Peyer's patch (tissue), 4 donors: Measurements from ENCODE around the gene CTAGE8. TPM values are rescaled to one million over a fixed set of nuclear protein-coding genes. Genes with fewer than 3 reads are reported as not detected.
A peak's percentile ranks its signal among the peaks of the same experiment; 100 is the strongest.
"Not testable (repeated sequence)": the region's sequence is repeated elsewhere in the genome, so short reads cannot be mapped to it uniquely, and the experiment has no call there.

Experiments used
- DNase-seq, 3 donors: peaks; one replicate each; pipeline ENCODE4 v3.0.0-alpha.2; 2017 to 2019
- H3K27ac ChIP-seq, 4 donors: fragments of 200-600 bp; sonication (generic); one replicate each; pipeline ENCODE4 v1.5.1; 2016 to 2019
- H3K27me3 ChIP-seq, 2 donors: fragments of 200-600 bp; sonication (generic); one replicate each; pipeline ENCODE4 v1.5.1; 2019
- H3K36me3 ChIP-seq, 3 donors: fragments of 200-600 bp; sonication (generic); one replicate each; pipeline ENCODE4 v1.5.1; 2016 to 2019
- H3K4me1 ChIP-seq, 4 donors: fragments of 200-600 bp; sonication (generic); one replicate each; pipeline ENCODE4 v1.5.1; 2016 to 2019
- H3K4me3 ChIP-seq, 4 donors: fragments of 200-600 bp; sonication (generic); 1 replicate in 3 of 4; 2 replicates in 1 of 4; pipeline ENCODE4 v1.5.1; 2016 to 2019; ENCODE audit warnings: mild to moderate bottlenecking in 1 of 4
- H3K9me3 ChIP-seq, 4 donors: fragments of 200-600 bp; sonication (generic); one replicate each; pipeline ENCODE4 v1.5.1; 2016 to 2019; ENCODE audit warnings: mild to moderate bottlenecking in 1 of 4
- CTCF ChIP-seq, 6 experiments: fragments of 450-650 bp in 4 of 6; fragments of 200-600 bp in 2 of 6; sonication (generic) in 1 of 6; IDR thresholded peaks; one replicate each; pipeline ENCODE4 v1.5.1; 2017 to 2019; ENCODE audit warnings: antibody characterized with exemption in 6 of 6, mild to moderate bottlenecking in 3 of 6, moderate library complexity in 1 of 6
- POLR2A ChIP-seq, 2 donors: fragments of 450-650 bp; IDR thresholded peaks; one replicate each; pipeline ENCODE4 v1.5.1; 2017; ENCODE audit warnings: antibody characterized with exemption in 2 of 2, mild to moderate bottlenecking in 2 of 2, moderate library complexity in 2 of 2
- total RNA-seq, 4 donors: library from RNA; depleted of rRNA; stranded (reverse); fragments of >200 nt; gene quantifications; one replicate each; pipeline ENCODE4 v1.1.0, GENCODE V29; 2016

CTAGE8 gene
- total RNA-seq, 4 donors from 2014 or later, result 6.5 to 13.5 (median 10.2) TPM; not detected in 1

- H3K27me3 ChIP-seq, H3K4me3 ChIP-seq, H3K4me1 ChIP-seq, H3K36me3 ChIP-seq, DNase-seq, H3K9me3 ChIP-seq, H3K27ac ChIP-seq: not testable (repeated sequence)
Measured at GRCh38 chr7:144282490-144282889, 13.4 kb upstream of the CTAGE8 start.

DNA sequence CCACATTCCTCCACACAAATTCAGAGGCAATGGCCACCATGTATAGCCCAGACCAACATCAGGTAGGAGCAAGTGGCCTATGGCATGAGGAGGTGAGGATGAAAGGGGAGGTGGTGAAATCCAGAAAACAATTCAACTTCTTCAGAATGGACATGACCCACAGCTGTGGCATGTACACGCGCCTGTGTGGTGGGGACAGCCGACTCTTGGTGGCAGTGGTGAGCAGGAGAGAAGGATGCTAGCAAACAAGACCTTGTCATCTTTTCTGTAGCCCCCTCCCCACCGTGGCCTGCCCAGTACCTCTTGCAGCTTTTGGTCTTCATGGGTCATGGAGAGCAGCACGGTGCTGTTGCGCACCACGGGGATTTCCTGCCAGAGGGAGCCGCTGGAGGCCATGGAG lies 12.9 kb upstream of the CTAGE8 start:
- not testable (repeated sequence) for H3K27ac ChIP-seq, H3K4me1 ChIP-seq, H3K9me3 ChIP-seq, H3K36me3 ChIP-seq, H3K4me3 ChIP-seq, DNase-seq, H3K27me3 ChIP-seq

DNA sequence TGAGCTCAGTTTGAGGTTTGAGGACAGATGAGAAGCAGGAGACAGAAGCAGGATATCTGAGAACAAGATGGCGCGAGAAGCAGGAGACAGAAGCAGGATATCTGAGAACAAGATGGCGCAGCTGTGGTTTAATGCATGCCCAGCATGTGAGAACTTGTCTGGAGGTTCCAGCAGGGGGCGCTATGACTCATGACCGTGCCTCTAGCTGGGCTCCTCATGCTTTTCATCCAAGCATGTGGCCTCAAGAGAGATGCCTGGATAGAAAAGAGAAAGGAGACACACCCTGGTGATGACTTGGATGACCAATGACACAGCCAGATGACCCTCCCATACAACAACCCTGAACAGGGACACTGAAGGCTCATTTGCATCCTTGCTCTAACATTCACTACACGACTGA lies 10.9 kb upstream of the CTAGE8 start:
- DNase-seq, H3K4me1 ChIP-seq, H3K9me3 ChIP-seq, H3K27ac ChIP-seq, H3K4me3 ChIP-seq, H3K27me3 ChIP-seq, H3K36me3 ChIP-seq: not testable (repeated sequence)

DNA sequence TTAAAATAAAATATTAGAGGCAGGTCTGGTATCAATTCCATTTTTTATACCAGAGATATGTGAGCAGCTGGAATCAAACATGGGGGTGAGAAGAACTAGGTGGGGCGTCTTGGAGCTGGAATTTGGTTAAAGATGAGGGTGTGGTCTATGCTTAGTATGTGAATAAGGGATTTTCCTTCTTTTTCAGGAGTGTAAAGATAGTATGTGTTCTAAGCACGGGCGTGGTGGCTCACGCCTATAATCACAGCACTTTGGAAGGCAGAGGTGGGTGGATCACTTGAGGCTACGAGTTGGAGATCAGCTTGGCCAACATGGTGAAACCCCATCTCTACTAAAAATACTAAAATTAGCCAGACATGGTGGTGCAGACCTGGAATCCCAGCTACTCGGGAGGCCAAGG lies 6.2 kb upstream of the CTAGE8 start:
- not testable (repeated sequence) for H3K27me3 ChIP-seq, H3K4me3 ChIP-seq, H3K27ac ChIP-seq, H3K4me1 ChIP-seq, H3K9me3 ChIP-seq, H3K36me3 ChIP-seq
- DNase-seq, result peak in 1 of 3 donors; percentile 16

- H3K9me3 ChIP-seq, H3K27me3 ChIP-seq, H3K4me1 ChIP-seq, H3K36me3 ChIP-seq, H3K4me3 ChIP-seq, DNase-seq, H3K27ac ChIP-seq: not testable (repeated sequence)
Measured at GRCh38 chr7:144264692-144265091, 4.4 kb downstream of the CTAGE8 start, which contains the start of gene OR2A7. Gene OR2A7 (minus strand): TSS chr7:144264792. CDS start chr7:144259628, 5,164 bp downstream.

DNA sequence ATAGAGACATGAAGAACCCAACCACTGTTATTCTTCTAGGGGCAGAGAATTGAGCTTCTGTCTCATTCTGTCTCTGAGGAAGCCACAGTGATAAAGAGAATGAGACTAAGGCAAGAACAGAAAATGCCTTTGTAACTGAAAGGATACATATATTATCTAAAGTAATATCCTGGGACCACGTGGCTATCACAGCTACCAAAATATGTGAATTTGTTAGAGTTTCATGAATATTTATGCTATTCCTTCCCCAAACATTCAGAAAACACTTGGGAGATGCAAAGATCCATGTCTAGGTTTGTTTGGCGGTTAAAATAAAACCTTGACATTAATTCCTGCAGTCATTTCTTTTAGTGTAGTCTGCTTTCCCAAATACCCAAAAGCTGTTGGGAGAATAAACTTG lies 7.0 kb downstream of the CTAGE8 start:
- not testable (repeated sequence) for H3K27ac ChIP-seq, H3K36me3 ChIP-seq, H3K4me1 ChIP-seq, H3K27me3 ChIP-seq, H3K4me3 ChIP-seq, H3K9me3 ChIP-seq, DNase-seq

GRCh38 chr7:144259067-144259466 lies 10.0 kb downstream of the CTAGE8 start:
- DNase-seq, H3K27ac ChIP-seq, H3K4me3 ChIP-seq, H3K9me3 ChIP-seq, H3K27me3 ChIP-seq, H3K36me3 ChIP-seq, H3K4me1 ChIP-seq: not testable (repeated sequence)

- Histone ChIP-seq H3K27ac (no peak overlapping the region), H3K4me1 (no peaks in the 10 kb centered on the region), H3K9me3 (no peaks in the 10 kb centered on the region), H3K36me3 (no peaks in the 10 kb centered on the region), H3K4me3 (no peak overlapping the region), H3K27me3 (no peaks in the 10 kb centered on the region)
- TF ChIP-seq POLR2A (IDR thresholded peaks at IDR 0.05) (no peak), CTCF (IDR thresholded peaks at IDR 0.05) (no peak)
- no peak for DNase-seq
Measured at GRCh38 chr7:144256112-144256511, 13.0 kb downstream of the CTAGE8 start.

GRCh38 chr7:144255471-144255897 lies 13.6 kb downstream of the CTAGE8 start:
- no peaks in the 10 kb centered on the region for H3K4me1 ChIP-seq
- H3K27ac ChIP-seq, result no peak overlapping the region
- H3K9me3 ChIP-seq, result no peaks in the 10 kb centered on the region
- no peaks in the 10 kb centered on the region for H3K27me3 ChIP-seq
- peak in 1 of 3 donors; percentile 13 for DNase-seq
- H3K36me3 ChIP-seq, result no peaks in the 10 kb centered on the region
- no peak overlapping the region for H3K4me3 ChIP-seq
- no peak for TF ChIP-seq POLR2A (IDR thresholded peaks at IDR 0.05)
- no peak for TF ChIP-seq CTCF (IDR thresholded peaks at IDR 0.05)

- H3K36me3 ChIP-seq, DNase-seq, H3K27me3 ChIP-seq, H3K9me3 ChIP-seq, H3K4me1 ChIP-seq, H3K27ac ChIP-seq, H3K4me3 ChIP-seq: not testable (repeated sequence)
Measured at GRCh38 chr7:144252307-144252706, 16.8 kb downstream of the CTAGE8 start.

DNA sequence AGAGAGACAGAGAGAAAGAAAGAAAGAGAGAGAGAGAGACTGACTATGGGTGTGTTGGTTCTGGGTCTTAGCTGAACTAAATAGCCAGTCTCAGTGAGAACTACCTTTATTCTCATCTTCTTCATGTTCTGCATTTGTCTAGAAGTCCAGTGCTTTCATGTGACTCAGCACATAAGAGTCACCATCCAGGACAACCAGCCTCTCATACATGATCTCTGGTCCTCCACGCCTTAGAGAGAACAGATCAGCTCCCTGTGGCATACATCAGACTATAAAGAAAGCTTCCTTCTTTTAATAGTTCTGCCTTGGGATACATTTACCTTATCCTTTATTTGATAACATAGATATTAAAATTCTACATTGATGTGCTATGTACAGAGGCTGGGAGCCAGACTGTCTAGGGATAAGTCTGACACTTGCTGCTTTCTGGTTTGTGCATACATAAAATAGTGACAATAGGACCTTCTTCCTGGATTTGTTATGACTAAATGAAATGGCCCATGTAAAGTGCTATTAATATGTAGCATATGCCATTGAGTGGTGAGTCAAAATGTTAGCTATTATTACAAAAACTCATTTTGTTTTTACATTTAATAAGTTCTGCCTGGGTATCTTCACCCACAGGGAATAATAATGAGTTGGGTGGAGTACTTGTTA lies 21.3 kb downstream of the CTAGE8 start:
- DNase-seq, H3K36me3 ChIP-seq, H3K4me3 ChIP-seq, H3K9me3 ChIP-seq, H3K27me3 ChIP-seq, H3K4me1 ChIP-seq, H3K27ac ChIP-seq: not testable (repeated sequence)

DNA sequence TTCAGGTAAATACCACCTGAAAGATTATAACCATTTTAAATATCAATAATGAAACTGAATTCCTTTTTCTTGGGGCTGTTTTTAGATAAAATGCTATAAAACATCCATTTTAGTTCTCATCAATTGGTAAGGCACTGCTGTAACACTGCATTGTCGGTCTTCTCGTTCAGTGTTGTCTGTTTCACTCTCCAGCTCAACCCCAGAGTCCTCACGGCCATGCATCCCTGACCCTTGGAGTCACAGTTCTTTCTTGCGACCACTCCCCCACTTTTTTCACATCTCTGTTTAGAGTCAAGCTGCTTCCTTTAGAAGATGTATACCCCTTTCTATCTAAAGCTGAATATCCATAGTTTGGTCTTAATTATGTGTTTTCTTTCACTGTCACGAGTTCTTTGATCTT lies 22.1 kb downstream of the CTAGE8 start:
- not testable (repeated sequence) for H3K9me3 ChIP-seq, H3K4me1 ChIP-seq, H3K4me3 ChIP-seq, H3K27ac ChIP-seq, H3K36me3 ChIP-seq, H3K27me3 ChIP-seq, DNase-seq

DNA sequence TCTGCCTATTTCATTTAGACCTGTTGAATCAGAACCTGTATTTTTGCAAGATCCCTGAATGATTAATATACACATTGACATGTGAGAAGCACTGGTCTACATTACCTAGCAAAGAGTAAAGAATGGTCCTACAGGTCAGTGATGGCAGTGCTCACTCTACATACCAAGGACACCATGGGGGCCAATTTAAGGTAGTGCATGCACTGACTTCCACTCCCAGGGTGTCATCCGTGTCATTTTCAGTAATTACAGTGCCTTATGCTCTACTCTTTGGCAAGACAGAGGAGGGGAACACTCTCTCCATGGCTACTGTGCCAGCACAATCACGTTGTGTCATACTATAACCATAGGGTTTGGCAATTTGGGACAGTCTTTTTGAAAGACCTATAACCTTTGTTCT lies 23.7 kb downstream of the CTAGE8 start:
- not testable (repeated sequence) for H3K9me3 ChIP-seq, H3K27me3 ChIP-seq, H3K4me1 ChIP-seq, H3K4me3 ChIP-seq, H3K36me3 ChIP-seq, H3K27ac ChIP-seq, DNase-seq

GRCh38 chr7:144239365-144239764 lies 29.7 kb downstream of the CTAGE8 start, which contains the start of gene OR2A42:
Gene OR2A42 (minus strand): TSS chr7:144239605. CDS start chr7:144232843, 6,762 bp downstream.
- H3K4me3 ChIP-seq, H3K36me3 ChIP-seq, H3K9me3 ChIP-seq, H3K27ac ChIP-seq, H3K4me1 ChIP-seq, DNase-seq, H3K27me3 ChIP-seq: not testable (repeated sequence)
